PC-3 (cell line): Measurements from ENCODE around the gene PRXL2B. TPM values are rescaled to one million over a fixed set of nuclear protein-coding genes. Genes with fewer than 3 reads are reported as not detected.

ENCODE experiments used
- ATAC-seq: fragments of 200-7000 bp; cut with Tn5 transposase; 2 replicates; pipeline ENCODE4 v1.9.1; 2020; ENCODE audit warnings: mild to moderate bottlenecking, moderate library complexity
- BruUV-seq: library from RNA; stranded (reverse); fragments of 400-500 nt; replicated peaks from 2 replicates; lab custom pipeline; 2021; lab: Mats Ljungman, UMichigan
- CTCF ChIA-PET: fragments of 300-600 bp; sonication (Branson Sonifier 250); formaldehyde crosslinking; loops from one replicate; lab custom pipeline; 2022; ENCODE audit warnings: antibody characterized with exemption; lab: Charles Lee
- POLR2A ChIA-PET: fragments of 300-600 bp; sonication (Branson Sonifier 250); formaldehyde crosslinking; loops from one replicate; lab custom pipeline; 2022; ENCODE audit warnings: antibody characterized with exemption; ENCODE audit not compliant: unreplicated experiment; lab: Charles Lee
- DNase-seq: peaks from one replicate; pipeline ENCODE4 v3.0.0-alpha.2; 2015
- H2AFZ ChIP-seq: fragments of 300-600 bp; sonication (generic); 2 replicates; pipeline ENCODE4 v1.6.0; 2016; ENCODE audit warnings: antibody characterized with exemption, low read length
- H3F3A ChIP-seq: fragments of 300-600 bp; sonication (generic); one replicate; pipeline ENCODE4 v1.6.0; 2017; ENCODE audit warnings: antibody characterized with exemption, low read length, control low read depth, mild to moderate bottlenecking; ENCODE audit not compliant: unreplicated experiment
- H3K27ac ChIP-seq: fragments of 300-600 bp; sonication (generic); 2 replicates; pipeline ENCODE4 v1.5.1; 2016; ENCODE audit warnings: mild to moderate bottlenecking, low read length
- H3K27me3 ChIP-seq: fragments of 300-600 bp; sonication (generic); 2 replicates; pipeline ENCODE4 v1.6.1; 2016; ENCODE audit warnings: low read length, mixed read lengths
- H3K36me3 ChIP-seq: fragments of 300-600 bp; sonication (generic); 2 replicates; pipeline ENCODE4 v1.6.1; 2016; ENCODE audit warnings: low read depth, mixed run types, low read length, mixed read lengths
- H3K4me1 ChIP-seq: fragments of 300-600 bp; sonication (generic); 2 replicates; pipeline ENCODE4 v1.5.1; 2016; ENCODE audit warnings: low read length; ENCODE audit not compliant: insufficient read depth
- H3K4me2 ChIP-seq: fragments of 300-600 bp; sonication (generic); 2 replicates; pipeline ENCODE4 v1.6.0; 2016; ENCODE audit warnings: low read length
- H3K4me3 ChIP-seq: fragments of 300-600 bp; sonication (generic); 2 replicates; pipeline ENCODE4 v1.5.1; 2016; ENCODE audit warnings: mild to moderate bottlenecking, low read length, mixed read lengths
- H3K79me2 ChIP-seq: fragments of 300-600 bp; sonication (generic); 2 replicates; pipeline ENCODE4 v1.6.1; 2017; ENCODE audit warnings: low read length, mixed read lengths
- H3K9ac ChIP-seq: fragments of 300-600 bp; sonication (generic); 2 replicates; pipeline ENCODE4 v1.6.0; 2016; ENCODE audit warnings: mild to moderate bottlenecking, low read length
- H3K9me2 ChIP-seq: fragments of 300-600 bp; sonication (generic); replicated peaks from 2 replicates; pipeline ENCODE4 v1.6.1; 2016; ENCODE audit warnings: mixed run types, low read length, mixed read lengths
- H3K9me3 ChIP-seq: fragments of 300-600 bp; sonication (generic); 2 replicates; pipeline ENCODE4 v1.6.1; 2016; ENCODE audit warnings: low read length, mixed read lengths
- H4K20me1 ChIP-seq: fragments of 300-600 bp; sonication (generic); 2 replicates; pipeline ENCODE4 v1.6.1; 2016; ENCODE audit warnings: low read length, mixed read lengths
- EZH2 ChIP-seq: fragments of 300-600 bp; sonication (generic); IDR thresholded peaks from one replicate; pipeline ENCODE4 v1.6.1; 2017; ENCODE audit warnings: antibody characterized with exemption, mild to moderate bottlenecking, low read length; ENCODE audit not compliant: unreplicated experiment
- EZH2phosphoT487 ChIP-seq: fragments of 300-600 bp; sonication (generic); IDR thresholded peaks from 2 replicates; pipeline ENCODE4 v1.6.1; 2018; ENCODE audit warnings: mild to moderate bottlenecking, antibody characterized with exemption, low read length, borderline replicate concordance
- intact Hi-C: fragments of 100-400 bp; cut with micrococcal nuclease; formaldehyde crosslinking; loops from 2 replicates; pipeline ENCODE4 v1.9.0; 2023
- total RNA-seq: library from RNA; depleted of rRNA; stranded (reverse); fragments of >200 nt; gene quantifications from 2 replicates; pipeline ENCODE4 v1.2.3, GENCODE V29; 2014
- TF ChIP-seq, protein P1 (sequence below): fragments of 300-600 bp; sonication (generic); conservative IDR thresholded peaks from 2 replicates; pipeline ENCODE4 v1.5.1; 2017; ENCODE audit warnings: antibody characterized with exemption, low read depth, mild to moderate bottlenecking, low read length

Gene PRXL2B
- total RNA-seq, 1 experiment from 2014 or later, result 75.0 TPM

DNA sequence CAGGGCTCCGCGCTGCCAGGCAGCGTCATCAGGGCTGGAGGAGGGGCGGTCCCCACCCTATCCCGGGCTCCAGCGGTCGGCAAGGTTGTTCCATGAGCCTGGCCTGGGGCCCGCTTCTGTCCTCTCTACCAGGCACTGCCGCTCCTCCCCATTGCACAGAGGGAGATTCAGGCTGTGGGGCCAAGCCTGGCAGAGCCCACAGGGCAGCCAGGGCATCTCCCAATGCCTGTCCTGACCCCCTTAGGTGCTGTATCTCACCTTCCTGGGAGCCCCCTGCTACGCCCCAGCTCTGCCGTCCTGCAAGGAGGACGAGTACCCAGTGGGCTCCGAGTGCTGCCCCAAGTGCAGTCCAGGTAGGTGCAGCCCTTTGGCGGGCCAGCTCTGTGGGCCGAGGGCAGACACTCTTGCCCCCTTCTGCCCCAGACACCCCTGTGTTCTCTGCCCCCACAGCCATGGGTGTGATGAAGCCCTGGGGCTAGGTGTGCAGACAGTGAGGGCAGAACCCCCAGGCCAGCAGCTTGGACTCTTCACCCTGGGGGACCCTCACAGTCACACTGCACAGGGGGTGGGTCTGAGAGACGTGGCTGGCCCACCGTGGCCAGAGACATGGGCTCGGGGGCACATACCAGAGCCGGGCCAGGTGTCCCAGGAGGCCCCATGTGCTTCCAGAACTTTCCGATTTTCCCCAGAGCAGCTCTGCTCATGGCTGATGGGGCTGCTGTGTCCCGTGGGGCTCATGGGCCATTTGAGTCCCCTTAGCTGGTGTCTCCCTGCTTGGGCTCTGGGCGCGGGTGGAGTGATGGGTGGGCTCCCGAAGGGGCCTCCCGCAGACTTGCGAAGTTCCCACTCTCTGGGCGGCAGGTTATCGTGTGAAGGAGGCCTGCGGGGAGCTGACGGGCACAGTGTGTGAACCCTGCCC, 28.8 kb upstream of the PRXL2B start:
- Histone ChIP-seq H3K4me3 (no peak overlapping the region), H3K79me2 (no peaks in the 10 kb centered on the region), H3K9me3 (no peaks in the 10 kb centered on the region), H4K20me1 (no peaks in the 10 kb centered on the region), H2AFZ (no peak overlapping the region), H3K9ac (no peak overlapping the region), H3K27me3 (no peaks in the 10 kb centered on the region), H3K4me1 (peaks cover 15% of the 10 kb centered on the region), H3K36me3 (no peaks in the 10 kb centered on the region), H3K27ac (no peak overlapping the region), H3K9me2 (no peaks in the 10 kb centered on the region), H3F3A (no peaks in the 10 kb centered on the region), H3K4me2 (peak overlapping the region; percentile 97; the same call in 1 of the 2 replicates)
- no peak for TF ChIP-seq EZH2phosphoT487
- no peak for TF ChIP-seq EZH2
- TF ChIP-seq, protein P1, sequence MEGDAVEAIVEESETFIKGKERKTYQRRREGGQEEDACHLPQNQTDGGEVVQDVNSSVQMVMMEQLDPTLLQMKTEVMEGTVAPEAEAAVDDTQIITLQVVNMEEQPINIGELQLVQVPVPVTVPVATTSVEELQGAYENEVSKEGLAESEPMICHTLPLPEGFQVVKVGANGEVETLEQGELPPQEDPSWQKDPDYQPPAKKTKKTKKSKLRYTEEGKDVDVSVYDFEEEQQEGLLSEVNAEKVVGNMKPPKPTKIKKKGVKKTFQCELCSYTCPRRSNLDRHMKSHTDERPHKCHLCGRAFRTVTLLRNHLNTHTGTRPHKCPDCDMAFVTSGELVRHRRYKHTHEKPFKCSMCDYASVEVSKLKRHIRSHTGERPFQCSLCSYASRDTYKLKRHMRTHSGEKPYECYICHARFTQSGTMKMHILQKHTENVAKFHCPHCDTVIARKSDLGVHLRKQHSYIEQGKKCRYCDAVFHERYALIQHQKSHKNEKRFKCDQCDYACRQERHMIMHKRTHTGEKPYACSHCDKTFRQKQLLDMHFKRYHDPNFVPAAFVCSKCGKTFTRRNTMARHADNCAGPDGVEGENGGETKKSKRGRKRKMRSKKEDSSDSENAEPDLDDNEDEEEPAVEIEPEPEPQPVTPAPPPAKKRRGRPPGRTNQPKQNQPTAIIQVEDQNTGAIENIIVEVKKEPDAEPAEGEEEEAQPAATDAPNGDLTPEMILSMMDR, result no peak
- no TSS peak for BruUV-seq
- ChIA-PET POLR2A (no interaction called here), CTCF (interaction anchor here (0.6 kb wide), 1 partner anchor 920 kb away, joined by 6 read pairs; no protein-coding TSS in a partner anchor)
- ATAC-seq (no peak), DNase-seq (no peak)
- intact Hi-C loops, result no loop called here

DNA sequence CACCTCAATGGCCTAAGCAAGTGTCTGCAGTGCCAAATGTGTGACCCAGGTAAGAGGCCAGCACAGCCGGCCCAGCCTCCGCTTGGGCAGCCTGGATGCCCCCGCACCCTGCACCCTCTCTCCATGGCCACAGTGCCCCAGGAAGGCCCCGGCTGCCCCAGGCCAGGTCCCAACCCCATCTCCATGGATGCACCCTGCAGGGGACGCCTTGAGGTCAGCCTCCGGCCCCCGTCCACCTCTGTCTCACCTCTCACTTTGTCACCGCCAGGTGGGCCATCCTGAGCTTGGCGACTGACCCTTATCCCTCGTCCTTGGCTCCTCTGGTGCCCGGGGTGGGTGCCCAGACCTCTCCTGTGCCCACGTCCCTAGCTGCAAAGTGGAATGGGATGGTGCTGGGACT, 28.2 kb upstream of the PRXL2B start:
- H3K4me3 ChIP-seq, result no peak overlapping the region
- intact Hi-C loops, result no loop called here
- ATAC-seq (no peak), DNase-seq (no peak)
- ChIA-PET POLR2A (no interaction called here), CTCF (no interaction called here)
- no peaks in the 10 kb centered on the region for H3K9me2 ChIP-seq
- no peaks in the 10 kb centered on the region for H3K79me2 ChIP-seq
- no peak overlapping the region for H3K9ac ChIP-seq
- H3K27ac ChIP-seq, result no peak overlapping the region
- no peaks in the 10 kb centered on the region for H3K9me3 ChIP-seq
- no peak for TF ChIP-seq EZH2phosphoT487
- no peak for TF ChIP-seq EZH2
- TF ChIP-seq, protein P1, result no peak
- H2AFZ ChIP-seq, result no peak overlapping the region
- no peaks in the 10 kb centered on the region for H4K20me1 ChIP-seq
- H3K4me2 ChIP-seq, result no peak overlapping the region
- H3K4me1 ChIP-seq, result peaks cover 15% of the 10 kb centered on the region
- H3K27me3 ChIP-seq, result no peaks in the 10 kb centered on the region
- no TSS peak for BruUV-seq
- H3K36me3 ChIP-seq, result no peaks in the 10 kb centered on the region
- H3F3A ChIP-seq, result no peaks in the 10 kb centered on the region

DNA sequence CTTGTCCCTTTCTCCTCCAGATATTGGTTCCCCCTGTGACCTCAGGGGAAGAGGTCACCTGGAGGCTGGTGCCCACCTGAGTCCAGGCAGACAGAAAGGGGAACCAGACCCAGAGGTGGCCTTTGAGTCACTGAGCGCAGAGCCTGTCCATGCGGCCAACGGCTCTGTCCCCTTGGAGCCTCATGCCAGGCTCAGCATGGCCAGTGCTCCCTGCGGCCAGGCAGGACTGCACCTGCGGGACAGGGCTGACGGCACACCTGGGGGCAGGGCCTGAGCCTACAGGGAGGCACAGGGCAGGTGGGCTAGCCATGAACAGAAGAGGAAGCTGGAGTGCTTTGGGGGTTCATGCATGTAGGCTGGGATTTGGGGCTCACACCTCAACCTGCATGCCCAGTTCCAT, 27.7 kb upstream of the PRXL2B start:
- Histone ChIP-seq H3K36me3 (no peaks in the 10 kb centered on the region), H3K4me3 (no peak overlapping the region), H3K9ac (no peak overlapping the region), H3K9me2 (no peaks in the 10 kb centered on the region), H3K4me2 (no peak overlapping the region), H4K20me1 (no peaks in the 10 kb centered on the region), H3K79me2 (no peaks in the 10 kb centered on the region), H3K27ac (no peak overlapping the region), H3K27me3 (no peaks in the 10 kb centered on the region), H3K4me1 (peaks cover 15% of the 10 kb centered on the region), H3K9me3 (no peaks in the 10 kb centered on the region), H2AFZ (no peak overlapping the region), H3F3A (no peaks in the 10 kb centered on the region)
- CTCF ChIA-PET, result no interaction called here
- POLR2A ChIA-PET, result no interaction called here
- no TSS peak for BruUV-seq
- ATAC-seq (no peak), DNase-seq (no peak)
- TF ChIP-seq, protein P1, result no peak
- TF ChIP-seq EZH2phosphoT487, result no peak
- no peak for TF ChIP-seq EZH2
- intact Hi-C loops, result no loop called here
